Kidney epithelial cell (primary cell): ENCODE results near the gene RUNX3. TPM values are rescaled to one million over a fixed set of nuclear protein-coding genes. Genes with fewer than 3 reads are reported as not detected.

ENCODE experiments used
- DNase-seq: peaks from one replicate; pipeline ENCODE4 v3.0.0-alpha.2; 2010; ENCODE audit warnings: low read depth
- H3K27me3 ChIP-seq: 2 replicates; pipeline ENCODE4 v1.6.0; 2011; ENCODE audit warnings: low read length; ENCODE audit not compliant: control insufficient read depth, insufficient read depth
- H3K36me3 ChIP-seq: 2 replicates; pipeline ENCODE4 v1.5.1; 2011; ENCODE audit warnings: low read length; ENCODE audit not compliant: control insufficient read depth, insufficient read depth
- H3K4me3 ChIP-seq: 2 replicates; pipeline ENCODE4 v1.5.1; 2011; ENCODE audit warnings: low read depth, mild to moderate bottlenecking, control low read depth, low read length
- CTCF ChIP-seq: IDR thresholded peaks from 2 replicates; pipeline ENCODE4 v1.5.1; 2011; ENCODE audit warnings: mild to moderate bottlenecking, moderate library complexity, low read length, control low read depth, inconsistent platforms; ENCODE audit not compliant: insufficient read depth, poor library complexity, severe bottlenecking
- total RNA-seq: library from RNA; depleted of rRNA; stranded (reverse); fragments of >200 nt; gene quantifications from 2 replicates; pipeline ENCODE4 v1.2.3, GENCODE V29; 2015

The RUNX3 gene
- total RNA-seq, 1 donor from 2014 or later = 0.38 TPM

DNA sequence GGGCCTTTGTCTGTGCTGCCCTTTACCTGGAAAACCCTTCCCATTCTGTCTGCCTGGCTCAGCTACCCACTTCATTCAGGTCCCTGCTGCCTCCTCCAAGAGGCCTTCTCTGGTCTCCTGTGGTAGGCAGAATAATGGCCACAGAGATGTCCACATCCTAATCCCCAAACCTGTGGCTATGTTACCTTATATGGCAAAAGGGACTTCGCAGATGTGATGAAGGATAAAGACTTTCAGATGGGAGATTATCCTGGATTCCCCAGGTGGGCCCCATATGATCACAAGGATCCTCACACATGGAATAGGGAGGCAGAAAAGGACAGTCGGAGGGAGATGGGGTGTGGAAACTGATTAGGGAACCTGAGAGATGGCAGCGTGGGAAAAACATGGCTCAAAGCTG, 14.2 kb upstream of the RUNX3 start:
- no peak overlapping the region for H3K4me3 ChIP-seq
- no peaks in the 10 kb centered on the region for H3K36me3 ChIP-seq

DNA sequence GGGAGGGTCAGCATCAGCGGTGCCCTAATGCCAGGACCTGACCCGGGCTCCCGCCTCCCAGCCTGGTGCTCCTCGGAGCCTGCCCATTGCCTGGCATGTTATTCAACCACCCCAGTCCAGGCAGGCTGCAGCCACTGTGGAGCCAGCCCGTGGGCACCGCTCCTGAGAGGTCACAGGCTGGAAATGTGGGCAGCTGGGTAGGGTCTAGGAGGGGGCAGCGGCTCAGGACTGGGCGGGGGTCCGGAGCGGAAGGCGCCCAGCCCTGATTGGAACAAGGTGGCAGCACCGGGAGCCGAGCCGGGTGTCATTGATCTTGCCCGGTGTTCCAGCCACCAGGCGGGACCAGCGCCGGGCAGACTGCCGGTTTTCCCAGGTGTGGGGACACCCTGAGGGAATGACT, 12.7 kb upstream of the RUNX3 start:
- H3K27me3 ChIP-seq = peaks cover 24% of the 10 kb centered on the region
- DNase-seq = no peak
- TF ChIP-seq CTCF = no peak
- no peak overlapping the region for H3K4me3 ChIP-seq
- H3K36me3 ChIP-seq = no peaks in the 10 kb centered on the region

More for the DNA sequence above, 14.2 kb upstream of the RUNX3 start:
- H3K27me3 ChIP-seq = peaks cover 24% of the 10 kb centered on the region
- TF ChIP-seq CTCF = no peak
- no peak for DNase-seq

- TF ChIP-seq CTCF = no peak
- DNase-seq = no peak
- no peak overlapping the region for H3K4me3 ChIP-seq
Measured at GRCh38 chr1:24941564-24941963, 11.5 kb upstream of the RUNX3 start.

GRCh38 chr1:24940231-24940630, 10.2 kb upstream of the RUNX3 start:
- Histone ChIP-seq H3K27me3 (peaks cover 36% of the 10 kb centered on the region), H3K4me3 (no peak overlapping the region), H3K36me3 (no peaks in the 10 kb centered on the region)
- no peak for DNase-seq
- no peak for TF ChIP-seq CTCF

More at GRCh38 chr1:24941564-24941963, 11.5 kb upstream of the RUNX3 start:
- Histone ChIP-seq H3K27me3 (peaks cover 28% of the 10 kb centered on the region), H3K36me3 (no peaks in the 10 kb centered on the region)

GRCh38 chr1:24939675-24940193, 9.7 kb upstream of the RUNX3 start:
- no peak for TF ChIP-seq CTCF
- Histone ChIP-seq H3K4me3 (no peak overlapping the region), H3K27me3 (peaks cover 41% of the 10 kb centered on the region), H3K36me3 (no peaks in the 10 kb centered on the region)
- DNase-seq = no peak

- H3K27me3 ChIP-seq = peaks cover 43% of the 10 kb centered on the region
- no peak for TF ChIP-seq CTCF
- no peak overlapping the region for H3K4me3 ChIP-seq
- no peaks in the 10 kb centered on the region for H3K36me3 ChIP-seq
- no peak for DNase-seq
Measured at GRCh38 chr1:24939040-24939674, 9.1 kb upstream of the RUNX3 start.
